Measurements from ENCODE around the gene CHAC1.

- TF ChIP-seq CTCF (conservative IDR thresholded peaks at IDR 0.05 in 1 of 2, IDR thresholded peaks at IDR 0.05 in 1 of 2; ENCODE audit: low read depth in 1 of 2, low read length in 2 of 2) (no peak), EZH2 (IDR thresholded peaks at IDR 0.05; ENCODE audit: low read length, missing control alignments) (no peak)
Observed at GRCh38 chr15:40986820-40987219, 33.5 kb downstream of the CHAC1 start.

Data from fibroblast of lung (primary cell).